ENCODE data around the gene SRCAP.
"Not testable (repeated sequence)": the region's sequence is repeated elsewhere in the genome, so short reads cannot be mapped to it uniquely, and the experiment has no call there.

Gene SRCAP

GRCh38 chr16:30699615-30700099, 686 bp downstream of the SRCAP start:
- no peak for DNase-seq

GRCh38 chr16:30700491-30700890, 1.5 kb downstream of the SRCAP start:
- no peak for DNase-seq

- DNase-seq, result no peak
Observed at GRCh38 chr16:30700971-30701370, 2.0 kb downstream of the SRCAP start.

- not testable (repeated sequence) for DNase-seq
Observed at GRCh38 chr16:30703071-30703470, 4.1 kb downstream of the SRCAP start.

- no peak for DNase-seq
Observed at GRCh38 chr16:30703971-30704370, 5.0 kb downstream of the SRCAP start.

GRCh38 chr16:30706046-30706445, 7.1 kb downstream of the SRCAP start:
- DNase-seq, result no peak

GRCh38 chr16:30710971-30711370, 12.0 kb downstream of the SRCAP start:
- no peak for DNase-seq

- no peak for DNase-seq
Observed at GRCh38 chr16:30711712-30712111, 12.7 kb downstream of the SRCAP start.

- DNase-seq, result peak; percentile 6
Observed at GRCh38 chr16:30715750-30716445, 16.9 kb downstream of the SRCAP start.

- DNase-seq, result no peak
Observed at GRCh38 chr16:30720086-30720485, 21.1 kb downstream of the SRCAP start.

- no peak for DNase-seq
Observed at GRCh38 chr16:30720694-30721093, 21.7 kb downstream of the SRCAP start.

GRCh38 chr16:30721167-30721566, 22.2 kb downstream of the SRCAP start:
- no peak for DNase-seq

GRCh38 chr16:30721606-30722005, 22.6 kb downstream of the SRCAP start:
- no peak for DNase-seq

GRCh38 chr16:30722443-30722842, 23.5 kb downstream of the SRCAP start:
- no peak for DNase-seq

GRCh38 chr16:30722916-30723315, 23.9 kb downstream of the SRCAP start:
- DNase-seq, result no peak

GRCh38 chr16:30723725-30724355, 24.9 kb downstream of the SRCAP start:
- no peak for DNase-seq

- DNase-seq, result no peak
Observed at GRCh38 chr16:30724641-30725417, 25.9 kb downstream of the SRCAP start.

GRCh38 chr16:30725418-30725792, 26.4 kb downstream of the SRCAP start:
- DNase-seq, result no peak

- no peak for DNase-seq
Observed at GRCh38 chr16:30728321-30728720, 29.4 kb downstream of the SRCAP start.

- DNase-seq, result no peak
Observed at GRCh38 chr16:30728899-30729672, 30.1 kb downstream of the SRCAP start.

GRCh38 chr16:30731411-30731810, 32.4 kb downstream of the SRCAP start:
- no peak for DNase-seq

- no peak for DNase-seq
Observed at GRCh38 chr16:30736995-30737793, 38.2 kb downstream of the SRCAP start.
